HG03565 (cell line): ENCODE data around the gene ADCY5.

Experiments used
- ATAC-seq: cut with Tn5 transposase; IDR thresholded peaks from one replicate; pipeline ENCODE4 v1.9.1; 2021; ENCODE audit warnings: mild to moderate bottlenecking, moderate library complexity; ENCODE audit not compliant: unreplicated experiment

Gene ADCY5

GRCh38 chr3:123389628-123389918 is 59.3 kb downstream of the ADCY5 start:
- no peak for ATAC-seq

- ATAC-seq, result no peak
Observed at GRCh38 chr3:123388811-123389627, 59.9 kb downstream of the ADCY5 start.

- ATAC-seq, result no peak
Observed at GRCh38 chr3:123388042-123388441, 60.8 kb downstream of the ADCY5 start.

- ATAC-seq, result no peak
Observed at GRCh38 chr3:123387532-123387931, 61.4 kb downstream of the ADCY5 start.

GRCh38 chr3:123386477-123387040 is 62.3 kb downstream of the ADCY5 start:
- ATAC-seq, result no peak

GRCh38 chr3:123385981-123386380 is 62.9 kb downstream of the ADCY5 start:
- no peak for ATAC-seq

- ATAC-seq, result no peak
Observed at GRCh38 chr3:123385499-123385898, 63.4 kb downstream of the ADCY5 start.

- ATAC-seq, result no peak
Observed at GRCh38 chr3:123385001-123385401, 63.9 kb downstream of the ADCY5 start.

GRCh38 chr3:123384256-123384655 is 64.6 kb downstream of the ADCY5 start:
- ATAC-seq, result no peak

- no peak for ATAC-seq
Observed at GRCh38 chr3:123383091-123384053, 65.5 kb downstream of the ADCY5 start.

GRCh38 chr3:123380261-123380660 is 68.6 kb downstream of the ADCY5 start:
- no peak for ATAC-seq

GRCh38 chr3:123379041-123379830 is 69.7 kb downstream of the ADCY5 start:
- ATAC-seq, result no peak

- ATAC-seq, result no peak
Observed at GRCh38 chr3:123378409-123378915, 70.4 kb downstream of the ADCY5 start.

GRCh38 chr3:123377243-123377740 is 71.6 kb downstream of the ADCY5 start:
- no peak for ATAC-seq

- ATAC-seq, result no peak
Observed at GRCh38 chr3:123376451-123377242, 72.2 kb downstream of the ADCY5 start.

GRCh38 chr3:123375014-123375940 is 73.6 kb downstream of the ADCY5 start:
- no peak for ATAC-seq

GRCh38 chr3:123374016-123374415 is 74.9 kb downstream of the ADCY5 start:
- ATAC-seq, result no peak

GRCh38 chr3:123373474-123373987 is 75.4 kb downstream of the ADCY5 start:
- no peak for ATAC-seq
